ENCODE data around the gene ADAMTSL1.

The ADAMTSL1 gene

DNA sequence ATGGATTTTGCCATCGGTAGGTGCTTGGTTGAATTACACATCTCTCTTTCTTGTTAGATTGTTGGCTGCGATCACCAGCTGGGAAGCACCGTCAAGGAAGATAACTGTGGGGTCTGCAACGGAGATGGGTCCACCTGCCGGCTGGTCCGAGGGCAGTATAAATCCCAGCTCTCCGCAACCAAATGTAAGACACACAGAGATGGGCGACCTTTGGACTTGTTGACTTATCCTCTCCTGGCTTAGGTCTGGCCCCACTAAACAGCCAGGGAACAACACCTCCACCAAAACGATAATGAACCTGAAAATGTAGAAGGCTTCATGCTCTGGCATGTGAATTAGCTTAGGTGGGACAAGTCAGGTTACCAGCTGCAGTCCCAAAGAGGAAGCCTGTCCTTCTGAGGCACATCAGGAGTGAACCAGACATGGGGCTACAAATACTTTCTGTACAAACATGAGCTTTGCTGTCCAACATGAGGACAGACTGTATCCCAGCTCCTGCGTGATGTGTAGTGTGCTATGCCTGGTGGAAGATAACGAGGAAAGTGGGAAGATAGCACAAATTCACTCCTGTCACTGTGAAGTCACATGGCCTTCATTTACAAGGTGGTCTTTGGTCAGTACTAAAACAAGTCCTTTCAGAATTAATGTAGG lies 148.4 kb downstream of the ADAMTSL1 start:
- DNase-seq (ENCODE audit: low spot score in 2 of 2), result no peak
- H3K4me3 ChIP-seq, result no peak overlapping the region
- no peaks in the 10 kb centered on the region for H3K27me3 ChIP-seq (ENCODE audit: low read depth)
- H3K4me1 ChIP-seq, result peaks cover 19% of the 10 kb centered on the region
- H3K36me3 ChIP-seq (replicated peaks), result no peaks in the 10 kb centered on the region
- in situ Hi-C loops (cut with MboI; ENCODE audit: low sequenced_read_pairs), result no loop called here
- H3K9me3 ChIP-seq, result no peaks in the 10 kb centered on the region

DNA sequence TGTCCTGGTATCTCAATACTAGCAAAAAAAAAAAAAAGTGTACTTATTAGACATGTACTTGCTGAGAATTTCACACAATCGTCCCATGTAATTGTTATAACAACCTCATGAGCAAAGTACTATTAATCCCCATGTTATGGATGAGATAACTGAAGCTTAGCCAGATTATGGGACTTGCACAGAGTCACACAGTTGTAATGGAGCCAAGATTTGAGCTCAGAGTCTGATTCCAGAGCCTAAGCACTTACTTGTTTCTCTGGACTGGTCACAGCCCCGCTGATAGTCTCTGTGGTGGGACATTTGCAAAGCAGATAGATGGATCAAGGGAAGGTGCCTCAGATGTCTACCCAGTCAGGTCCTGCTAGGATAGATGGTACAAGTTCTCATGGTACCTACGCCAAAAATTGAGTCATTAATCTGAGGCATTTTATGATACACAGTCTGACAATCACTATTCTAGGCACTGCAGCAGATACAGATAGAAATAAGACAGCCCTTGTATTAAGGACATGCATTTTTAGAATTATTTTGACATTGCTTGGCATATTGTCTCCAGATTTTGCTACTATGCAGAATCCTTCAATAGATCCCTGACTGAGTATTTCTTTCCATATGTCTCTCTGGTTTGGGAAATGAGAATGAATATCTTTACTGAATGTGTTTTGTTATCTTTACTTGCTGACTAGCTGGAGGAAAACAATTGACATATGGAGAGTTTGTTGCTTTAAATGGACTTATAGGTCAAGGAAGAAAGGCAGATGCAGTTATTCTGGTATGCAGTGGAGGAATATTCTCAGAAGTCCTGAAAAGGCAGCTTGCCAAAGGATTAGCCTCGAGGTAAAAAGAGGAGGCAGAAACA lies 149.5 kb downstream of the ADAMTSL1 start:
- no peaks in the 10 kb centered on the region for H3K36me3 ChIP-seq (replicated peaks)
- H3K4me3 ChIP-seq, result no peak overlapping the region
- H3K4me1 ChIP-seq, result peaks cover 19% of the 10 kb centered on the region
- no peaks in the 10 kb centered on the region for H3K27me3 ChIP-seq (ENCODE audit: low read depth)
- DNase-seq (ENCODE audit: low spot score in 2 of 2), result peak; percentile 49
- in situ Hi-C loops (cut with MboI; ENCODE audit: low sequenced_read_pairs), result no loop called here
- H3K9me3 ChIP-seq, result no peaks in the 10 kb centered on the region

DNA sequence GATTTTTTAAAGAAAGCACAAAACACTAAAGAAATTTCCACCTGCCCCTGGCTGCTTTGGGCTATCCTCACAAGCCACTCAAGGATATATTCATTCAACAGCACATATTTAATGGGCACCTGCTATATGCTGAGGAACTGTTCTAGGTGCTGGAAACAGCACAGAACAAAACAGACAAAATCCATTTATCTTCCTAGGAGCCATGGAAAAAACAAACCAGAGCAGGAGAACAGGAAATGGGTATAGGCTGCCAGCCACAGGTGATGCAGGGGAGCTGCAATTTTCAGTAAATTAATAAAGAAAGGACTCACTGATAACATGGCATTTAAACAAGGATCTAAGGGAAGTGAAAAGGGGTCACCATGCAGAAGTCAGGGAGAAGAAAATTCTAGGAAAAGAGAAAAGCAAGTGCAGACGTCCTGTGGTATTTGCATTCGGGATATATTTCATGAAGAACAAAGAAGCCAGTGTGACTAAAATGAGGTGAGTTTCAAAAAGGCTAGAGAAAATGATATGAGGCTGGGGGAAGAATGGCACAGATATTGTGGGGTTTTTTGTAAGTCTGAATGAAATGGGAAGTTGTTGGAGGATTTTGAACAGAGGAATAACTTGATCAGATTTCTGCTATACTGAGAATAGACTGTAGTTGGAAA lies 152.2 kb downstream of the ADAMTSL1 start:
- no peaks in the 10 kb centered on the region for H3K36me3 ChIP-seq (replicated peaks)

DNA sequence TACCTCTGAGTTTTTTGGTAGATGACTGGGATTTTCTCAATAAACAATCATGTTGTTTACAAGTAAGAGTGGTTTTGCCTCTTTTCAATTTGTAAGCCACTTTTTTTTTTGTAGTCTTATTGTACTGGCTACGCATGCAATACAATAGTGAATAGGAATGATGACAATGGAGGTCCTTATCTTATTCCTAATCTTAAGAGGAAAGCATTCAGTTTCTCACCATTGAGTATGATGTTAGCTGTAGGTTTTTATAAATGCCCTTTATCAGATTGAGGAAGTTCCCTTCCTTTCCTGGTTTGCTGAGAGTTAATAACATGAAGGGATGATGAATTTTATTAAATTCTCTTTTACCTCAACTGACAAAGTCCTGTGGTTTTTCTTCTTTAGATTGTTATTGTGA lies 155.2 kb downstream of the ADAMTSL1 start:
- H3K27me3 ChIP-seq (ENCODE audit: low read depth), result no peaks in the 10 kb centered on the region
- H3K36me3 ChIP-seq (replicated peaks), result no peaks in the 10 kb centered on the region
- no peaks in the 10 kb centered on the region for H3K9me3 ChIP-seq
- H3K4me3 ChIP-seq, result no peak overlapping the region
- H3K4me1 ChIP-seq, result peaks cover 15% of the 10 kb centered on the region
- peak in 1 of 2 experiments; percentile 83 for DNase-seq (ENCODE audit: low spot score in 2 of 2)
- in situ Hi-C loops (cut with MboI; ENCODE audit: low sequenced_read_pairs), result no loop called here

More for the DNA sequence above, 152.2 kb downstream of the ADAMTSL1 start:
- in situ Hi-C loops (cut with MboI; ENCODE audit: low sequenced_read_pairs), result no loop called here
- H3K4me3 ChIP-seq, result no peak overlapping the region
- DNase-seq (ENCODE audit: low spot score in 2 of 2), result no peak
- H3K27me3 ChIP-seq (ENCODE audit: low read depth), result no peaks in the 10 kb centered on the region
- H3K9me3 ChIP-seq, result no peaks in the 10 kb centered on the region
- H3K4me1 ChIP-seq, result peaks cover 25% of the 10 kb centered on the region

DNA sequence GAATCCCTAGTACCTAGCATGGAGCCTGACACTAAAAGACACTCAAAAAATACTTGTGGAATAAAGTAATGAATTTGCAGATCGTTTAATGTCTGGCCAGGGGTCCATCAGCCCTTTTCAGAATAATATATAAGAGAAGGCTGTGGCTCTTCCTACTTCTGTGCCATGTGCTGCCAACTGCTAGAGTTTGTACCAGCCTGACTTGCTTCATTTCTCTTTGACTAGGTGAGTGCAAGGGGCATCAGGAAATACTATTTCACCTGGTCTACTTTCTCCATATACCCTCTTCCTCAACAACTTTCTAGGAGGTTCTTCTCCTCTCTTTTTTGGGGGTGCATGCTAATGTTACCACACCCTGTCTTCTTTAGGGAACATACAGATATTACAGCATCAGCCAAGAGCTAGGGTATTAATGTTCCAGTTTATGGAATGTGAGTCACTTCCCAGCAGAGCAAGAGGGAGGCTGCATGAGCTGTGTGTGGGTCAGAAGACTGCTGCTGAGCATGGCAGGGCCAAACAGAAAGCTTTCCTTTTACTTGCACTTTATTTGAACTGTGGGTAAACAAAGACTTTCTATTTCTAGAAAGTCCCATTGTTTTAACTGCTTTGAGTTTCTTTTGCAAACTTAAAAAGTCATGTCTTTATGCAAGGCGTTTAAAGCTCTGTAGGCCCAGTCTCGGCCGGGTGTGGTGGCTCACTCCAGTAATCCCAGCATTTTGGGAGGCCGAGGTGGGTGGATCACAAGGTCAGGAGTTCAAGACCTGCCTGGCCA lies 158.9 kb downstream of the ADAMTSL1 start:
- H3K36me3 ChIP-seq (replicated peaks), result no peaks in the 10 kb centered on the region
- in situ Hi-C loops (cut with MboI; ENCODE audit: low sequenced_read_pairs), result no loop called here
- DNase-seq (ENCODE audit: low spot score in 2 of 2), result no peak
- no peaks in the 10 kb centered on the region for H3K27me3 ChIP-seq (ENCODE audit: low read depth)
- peaks cover 13% of the 10 kb centered on the region for H3K4me1 ChIP-seq
- no peaks in the 10 kb centered on the region for H3K9me3 ChIP-seq
- H3K4me3 ChIP-seq, result no peak overlapping the region

DNA sequence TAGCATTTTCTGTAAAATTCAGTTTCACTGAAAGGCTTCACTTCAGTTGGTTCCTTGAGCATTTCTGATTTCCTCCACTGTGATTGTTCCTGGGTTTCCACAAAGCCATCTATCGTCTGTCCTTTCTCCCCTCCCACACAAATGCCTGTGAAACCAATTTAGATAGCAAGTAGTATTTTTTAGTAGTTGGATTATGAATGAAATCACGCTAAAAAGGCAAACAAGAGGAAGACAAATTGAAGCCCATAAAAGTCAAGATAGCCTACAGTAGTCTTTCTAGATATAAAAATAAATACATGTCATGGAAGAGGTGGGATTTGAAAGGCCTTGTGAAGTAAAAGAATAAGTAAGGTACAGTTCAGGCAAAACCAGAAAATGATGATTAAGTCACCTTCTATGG lies 162.8 kb downstream of the ADAMTSL1 start:
- no peak overlapping the region for H3K4me3 ChIP-seq
- H3K36me3 ChIP-seq (replicated peaks), result no peaks in the 10 kb centered on the region
- in situ Hi-C loops (cut with MboI; ENCODE audit: low sequenced_read_pairs), result no loop called here

GRCh38 chr9:18638371-18639249 lies 164.7 kb downstream of the ADAMTSL1 start:
- no peak overlapping the region for H3K4me3 ChIP-seq
- H3K36me3 ChIP-seq (replicated peaks), result no peaks in the 10 kb centered on the region
- no peaks in the 10 kb centered on the region for H3K9me3 ChIP-seq
- no peaks in the 10 kb centered on the region for H3K27me3 ChIP-seq (ENCODE audit: low read depth)
- in situ Hi-C loops (cut with MboI; ENCODE audit: low sequenced_read_pairs), result no loop called here
- no peak for DNase-seq (ENCODE audit: low spot score in 2 of 2)
- no peaks in the 10 kb centered on the region for H3K4me1 ChIP-seq

More for the DNA sequence above, 162.8 kb downstream of the ADAMTSL1 start:
- Histone ChIP-seq H3K27me3 (ENCODE audit: low read depth) (no peaks in the 10 kb centered on the region), H3K4me1 (no peaks in the 10 kb centered on the region), H3K9me3 (no peaks in the 10 kb centered on the region)
- no peak for DNase-seq (ENCODE audit: low spot score in 2 of 2)

- H3K4me3 ChIP-seq, result no peak overlapping the region
- in situ Hi-C loops (cut with MboI; ENCODE audit: low sequenced_read_pairs), result no loop called here
- no peak for DNase-seq (ENCODE audit: low spot score in 2 of 2)
- H3K36me3 ChIP-seq (replicated peaks), result no peaks in the 10 kb centered on the region
- no peaks in the 10 kb centered on the region for H3K4me1 ChIP-seq
- no peaks in the 10 kb centered on the region for H3K27me3 ChIP-seq (ENCODE audit: low read depth)
- H3K9me3 ChIP-seq, result no peaks in the 10 kb centered on the region
Observed at GRCh38 chr9:18639911-18640310, 166.0 kb downstream of the ADAMTSL1 start.

GRCh38 chr9:18658804-18659705 lies 185.1 kb downstream of the ADAMTSL1 start:
- H3K27me3 ChIP-seq (ENCODE audit: low read depth), result no peaks in the 10 kb centered on the region
- no peaks in the 10 kb centered on the region for H3K36me3 ChIP-seq (replicated peaks)
- no peak for DNase-seq (ENCODE audit: low spot score in 2 of 2)
- no peaks in the 10 kb centered on the region for H3K9me3 ChIP-seq
- no peak overlapping the region for H3K4me3 ChIP-seq
- H3K4me1 ChIP-seq, result peaks cover 10% of the 10 kb centered on the region
- in situ Hi-C loops (cut with MboI; ENCODE audit: low sequenced_read_pairs), result no loop called here

GRCh38 chr9:18660001-18660400 lies 186.0 kb downstream of the ADAMTSL1 start:
- no peaks in the 10 kb centered on the region for H3K36me3 ChIP-seq (replicated peaks)
- H3K4me1 ChIP-seq, result peaks cover 10% of the 10 kb centered on the region
- in situ Hi-C loops (cut with MboI; ENCODE audit: low sequenced_read_pairs), result no loop called here
- H3K4me3 ChIP-seq, result no peak overlapping the region
- no peaks in the 10 kb centered on the region for H3K9me3 ChIP-seq
- no peak for DNase-seq (ENCODE audit: low spot score in 2 of 2)
- no peaks in the 10 kb centered on the region for H3K27me3 ChIP-seq (ENCODE audit: low read depth)

DNA sequence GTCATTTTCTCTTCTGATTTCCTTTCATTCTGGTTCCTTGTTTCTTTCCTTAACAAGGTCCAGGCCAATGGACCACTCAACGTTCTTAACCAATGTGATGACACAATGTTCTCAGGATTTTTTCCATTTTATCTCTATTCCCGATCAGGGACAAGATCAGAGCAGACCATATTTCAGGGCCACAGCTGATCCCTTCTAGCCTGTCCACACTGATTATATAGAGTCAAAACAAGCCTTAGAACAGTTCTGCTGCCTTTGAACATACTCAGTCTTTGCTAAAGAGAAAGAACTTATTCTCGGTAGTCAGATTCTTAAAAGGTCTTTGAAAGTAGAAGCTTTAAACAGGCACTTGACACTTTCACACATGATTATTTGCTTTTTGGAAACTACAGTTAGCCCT lies 188.4 kb downstream of the ADAMTSL1 start:
- Histone ChIP-seq H3K36me3 (replicated peaks) (no peaks in the 10 kb centered on the region), H3K27me3 (ENCODE audit: low read depth) (no peaks in the 10 kb centered on the region), H3K9me3 (no peaks in the 10 kb centered on the region), H3K4me3 (no peak overlapping the region), H3K4me1 (peaks cover 10% of the 10 kb centered on the region)
- DNase-seq (ENCODE audit: low spot score in 2 of 2), result no peak
- in situ Hi-C loops (cut with MboI; ENCODE audit: low sequenced_read_pairs), result no loop called here

DNA sequence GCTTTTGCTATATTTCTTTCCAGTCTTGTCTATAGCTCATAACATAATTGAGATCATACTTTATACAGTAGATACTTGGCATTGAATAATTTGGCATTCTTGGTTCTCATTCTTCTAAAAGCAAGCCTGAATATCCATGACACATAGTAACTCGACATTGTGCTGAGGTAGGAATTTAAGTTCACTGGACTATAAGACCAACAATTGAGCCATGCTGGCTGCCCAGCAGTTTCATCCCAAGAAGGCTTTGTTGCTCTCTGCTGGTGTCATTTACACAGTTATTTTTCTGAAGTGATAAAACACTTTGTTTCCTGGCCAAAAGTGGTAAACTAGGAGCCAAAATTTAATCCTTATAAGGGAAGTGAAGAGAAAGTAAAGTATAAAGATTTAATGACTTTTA lies 192.0 kb downstream of the ADAMTSL1 start:
- H3K4me3 ChIP-seq, result no peak overlapping the region
- no peak for DNase-seq (ENCODE audit: low spot score in 2 of 2)
- H3K27me3 ChIP-seq (ENCODE audit: low read depth), result no peaks in the 10 kb centered on the region
- no peaks in the 10 kb centered on the region for H3K36me3 ChIP-seq (replicated peaks)
- H3K9me3 ChIP-seq, result no peaks in the 10 kb centered on the region
- no peaks in the 10 kb centered on the region for H3K4me1 ChIP-seq
- in situ Hi-C loops (cut with MboI; ENCODE audit: low sequenced_read_pairs), result no loop called here

All from HAP-1 (cell line).